Measurements from ENCODE around the gene AKIRIN2.
"Not testable (repeated sequence)": the region's sequence is repeated elsewhere in the genome, so short reads cannot be mapped to it uniquely, and the experiment has no call there.

The AKIRIN2 gene

GRCh38 chr6:87718662-87719433, 16.8 kb upstream of the AKIRIN2 start:
- FAIRE-seq = no peak
- no peak for DNase-seq (ENCODE audit: low spot score)

GRCh38 chr6:87716928-87717614, 15.0 kb upstream of the AKIRIN2 start:
- no peak for DNase-seq (ENCODE audit: low spot score)
- no peak for FAIRE-seq

- peak; percentile 85 for DNase-seq (ENCODE audit: low spot score)
- peak; percentile 77 for FAIRE-seq
Observed at GRCh38 chr6:87714093-87714842, 12.2 kb upstream of the AKIRIN2 start.

- not testable (repeated sequence) for FAIRE-seq; DNase-seq (ENCODE audit: low spot score)
Observed at GRCh38 chr6:87712713-87713112, 10.7 kb upstream of the AKIRIN2 start.

GRCh38 chr6:87710090-87710489, 8.1 kb upstream of the AKIRIN2 start:
- DNase-seq (ENCODE audit: low spot score) (no peak), FAIRE-seq (no peak)

- not testable (repeated sequence) for DNase-seq (ENCODE audit: low spot score); FAIRE-seq
Observed at GRCh38 chr6:87708581-87709427, 6.8 kb upstream of the AKIRIN2 start.

GRCh38 chr6:87706187-87706966, 4.3 kb upstream of the AKIRIN2 start:
- DNase-seq (ENCODE audit: low spot score) = peak; percentile 27
- FAIRE-seq = peak; percentile 37

GRCh38 chr6:87705070-87705691, 3.1 kb upstream of the AKIRIN2 start:
- DNase-seq (ENCODE audit: low spot score) (peak; percentile 85), FAIRE-seq (peak; percentile 84)

GRCh38 chr6:87703039-87703438, 1.0 kb upstream of the AKIRIN2 start:
- not testable (repeated sequence) for DNase-seq (ENCODE audit: low spot score); FAIRE-seq

GRCh38 chr6:87702589-87702945, 534 bp upstream of the AKIRIN2 start:
- DNase-seq (ENCODE audit: low spot score) (peak; percentile 58), FAIRE-seq (no peak)

- FAIRE-seq (no peak), DNase-seq (ENCODE audit: low spot score) (no peak)
Observed at GRCh38 chr6:87701344-87701675, 723 bp downstream of the AKIRIN2 start.

- FAIRE-seq = no peak
- peak; percentile 81 for DNase-seq (ENCODE audit: low spot score)
Observed at GRCh38 chr6:87700397-87701343, 1.4 kb downstream of the AKIRIN2 start.

GRCh38 chr6:87699576-87699975, 2.5 kb downstream of the AKIRIN2 start:
- DNase-seq (ENCODE audit: low spot score) (no peak), FAIRE-seq (no peak)

GRCh38 chr6:87698547-87699006, 3.5 kb downstream of the AKIRIN2 start:
- DNase-seq (ENCODE audit: low spot score) = no peak
- FAIRE-seq = no peak

GRCh38 chr6:87697581-87698546, 4.2 kb downstream of the AKIRIN2 start:
- FAIRE-seq (no peak), DNase-seq (ENCODE audit: low spot score) (no peak)

- not testable (repeated sequence) for FAIRE-seq; DNase-seq (ENCODE audit: low spot score)
Observed at GRCh38 chr6:87696817-87697216, 5.2 kb downstream of the AKIRIN2 start.

- no peak for FAIRE-seq
Observed at GRCh38 chr6:87692086-87692485, 9.9 kb downstream of the AKIRIN2 start.

GRCh38 chr6:87690441-87690840, 11.6 kb downstream of the AKIRIN2 start:
- FAIRE-seq = no peak

More at GRCh38 chr6:87692086-87692485, 9.9 kb downstream of the AKIRIN2 start:
- DNase-seq (ENCODE audit: low spot score) = no peak

More at GRCh38 chr6:87690441-87690840, 11.6 kb downstream of the AKIRIN2 start:
- no peak for DNase-seq (ENCODE audit: low spot score)
